Activated CD4-positive, alpha-beta T cell treated with anti-CD3 and anti-CD28 coated beads for 36 hours (primary cell): ENCODE measurements around the gene TOR4A. TPM values are rescaled to one million over a fixed set of nuclear protein-coding genes. Genes with fewer than 3 reads are reported as not detected.
A peak's percentile ranks its signal among the peaks of the same experiment; 100 is the strongest.

Experiments used
- ATAC-seq: fragments of 200-7000 bp; cut with Tn5 transposase; one replicate; pipeline ENCODE4 v1.10.0; 2021; ENCODE audit warnings: mild to moderate bottlenecking, moderate library complexity
- CTCF ChIA-PET: fragments of 350-600 bp; sonication (Branson Sonifier 250); formaldehyde crosslinking; loops from one replicate; lab custom pipeline; 2021; ENCODE audit warnings: antibody characterized with exemption; lab: Charles Lee
- POLR2A ChIA-PET: fragments of 350-600 bp; sonication (Branson Sonifier 250); formaldehyde crosslinking; loops from one replicate; lab custom pipeline; 2021; ENCODE audit warnings: antibody characterized with exemption, inconsistent platforms; lab: Charles Lee
- DNase-seq: peaks from one replicate; pipeline ENCODE4 v3.0.0-alpha.2; 2020
- H3K27ac Mint-ChIP-seq: one replicate; pipeline ENCODE4 v1.8.0; 2021; ENCODE audit warnings: mixed read lengths
- H3K27me3 Mint-ChIP-seq: one replicate; pipeline ENCODE4 v1.8.0; 2021; ENCODE audit warnings: mixed read lengths
- H3K36me3 Mint-ChIP-seq: one replicate; pipeline ENCODE4 v1.8.0; 2021; ENCODE audit warnings: low read depth, mixed read lengths
- H3K4me1 Mint-ChIP-seq: one replicate; pipeline ENCODE4 v1.8.0; 2021; ENCODE audit warnings: mixed read lengths
- H3K4me3 Mint-ChIP-seq: one replicate; pipeline ENCODE4 v1.8.0; 2021; ENCODE audit warnings: mild to moderate bottlenecking, moderate library complexity, mixed read lengths
- H3K9me3 Mint-ChIP-seq: one replicate; pipeline ENCODE4 v1.8.0; 2021; ENCODE audit warnings: low read depth, mixed read lengths
- intact Hi-C, 2 experiments: fragments of 100-400 bp; cut with DNase I in 1 of 2; cut with micrococcal nuclease in 1 of 2; formaldehyde crosslinking; loops; one replicate each; pipeline versions ENCODE4 v1.14.2 to v1.15.1; 2022 to 2024; cut with DNase I, micrococcal nuclease
- total RNA-seq, 2 experiments: library from RNA; stranded (reverse); gene quantifications; one replicate each; pipeline ENCODE4 v1.2.3, GENCODE V29; 2021

TOR4A gene
- total RNA-seq, 2 experiments from 2014 or later, result 2.6 to 3.4 TPM

DNA sequence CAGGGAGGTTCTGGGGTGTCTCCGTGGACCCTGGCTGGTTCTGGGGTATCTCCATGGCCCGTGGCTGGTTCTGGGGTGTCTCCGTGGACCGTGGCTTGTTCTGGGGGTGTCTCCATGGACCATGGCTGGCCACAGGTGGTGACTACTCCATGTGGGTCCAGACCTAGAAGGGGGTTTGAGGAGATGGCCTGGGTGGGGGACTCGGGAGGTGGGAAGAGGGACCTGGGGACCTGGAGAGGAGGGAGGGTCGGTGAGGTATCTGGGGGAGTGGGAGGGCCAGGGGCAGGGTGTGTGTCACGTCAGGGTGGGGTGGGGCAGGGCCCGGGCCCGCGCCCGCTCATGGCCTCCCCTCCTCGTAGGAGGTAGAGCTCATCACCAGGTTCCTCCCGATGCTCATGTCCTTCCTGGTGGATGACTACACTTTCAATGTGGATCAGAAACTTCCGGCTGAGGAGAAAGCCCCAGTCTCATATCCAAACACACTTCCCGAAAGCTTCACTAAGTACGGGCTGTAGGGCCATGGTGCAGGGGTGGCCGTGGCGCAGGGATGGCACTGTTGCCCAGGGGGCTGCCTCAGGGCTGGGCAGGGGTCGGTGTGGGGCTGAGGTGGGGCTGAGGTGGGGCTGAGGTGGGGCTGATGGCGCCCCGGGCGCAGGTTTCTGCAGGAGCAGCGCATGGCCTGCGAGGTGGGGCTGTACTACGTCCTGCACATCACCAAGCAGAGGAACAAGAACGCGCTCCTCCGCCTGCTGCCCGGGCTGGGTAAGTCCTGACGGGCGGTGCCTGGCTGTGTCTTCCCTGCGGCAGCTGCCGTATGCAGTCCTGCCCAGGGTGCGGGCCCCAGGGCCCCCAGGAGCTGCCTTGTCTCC lies 10.7 kb upstream of the TOR4A start:
- Mint-ChIP-seq H3K36me3 (peaks cover 38% of the 10 kb centered on the region), H3K27me3 (no peaks in the 10 kb centered on the region), H3K27ac (no peak overlapping the region), H3K4me3 (no peak overlapping the region), H3K9me3 (no peaks in the 10 kb centered on the region), H3K4me1 (peaks cover 8% of the 10 kb centered on the region)
- DNase-seq (no peak), ATAC-seq (no peak)
- POLR2A ChIA-PET, result no interaction called here
- intact Hi-C loops, result no loop called here
- CTCF ChIA-PET, result interaction anchor here (0.6 to 1.4 kb wide), 2 partner anchors 11 to 48 kb away, joined by 4 read pairs; no protein-coding TSS in a partner anchor

GRCh38 chr9:137267933-137268355 lies 9.6 kb upstream of the TOR4A start:
- Mint-ChIP-seq H3K36me3 (peaks cover 35% of the 10 kb centered on the region), H3K27ac (no peak overlapping the region), H3K27me3 (no peaks in the 10 kb centered on the region), H3K9me3 (no peaks in the 10 kb centered on the region), H3K4me3 (no peak overlapping the region), H3K4me1 (peaks cover 8% of the 10 kb centered on the region)
- intact Hi-C loops, result no loop called here
- DNase-seq, result no peak
- POLR2A ChIA-PET, result no interaction called here
- no peak for ATAC-seq
- CTCF ChIA-PET, result no interaction called here

DNA sequence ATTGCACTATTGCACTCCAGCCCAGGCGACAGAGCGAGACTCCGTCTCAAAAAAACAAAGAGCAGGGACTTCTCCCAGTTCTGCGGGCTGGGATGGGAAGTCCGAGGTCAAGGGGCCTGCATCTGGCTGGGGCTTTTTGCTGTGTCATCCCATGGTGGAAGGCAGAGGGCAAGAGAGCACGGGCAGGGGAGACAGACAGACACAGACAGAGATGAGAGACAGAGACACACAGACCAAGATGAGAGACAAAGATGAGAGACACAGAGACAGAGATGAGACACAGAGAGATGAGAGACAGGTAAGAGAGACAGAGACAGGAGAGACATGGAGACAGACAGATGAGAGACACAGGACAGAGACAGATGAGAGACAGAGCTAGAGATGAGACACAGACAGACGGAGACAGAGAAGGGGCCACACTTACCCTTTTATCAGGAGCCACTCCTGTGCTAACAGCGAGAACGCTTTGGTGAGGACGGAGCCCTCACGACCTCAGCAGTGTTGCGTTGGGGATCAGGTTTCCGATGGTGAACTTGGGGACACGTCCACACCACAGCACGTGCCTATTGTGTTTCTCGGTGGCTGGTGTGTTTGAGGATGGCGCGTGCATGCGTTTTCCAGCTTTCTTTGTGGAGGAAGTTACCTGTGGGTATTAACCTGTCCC lies 8.9 kb upstream of the TOR4A start:
- intact Hi-C loops, result no loop called here

DNA sequence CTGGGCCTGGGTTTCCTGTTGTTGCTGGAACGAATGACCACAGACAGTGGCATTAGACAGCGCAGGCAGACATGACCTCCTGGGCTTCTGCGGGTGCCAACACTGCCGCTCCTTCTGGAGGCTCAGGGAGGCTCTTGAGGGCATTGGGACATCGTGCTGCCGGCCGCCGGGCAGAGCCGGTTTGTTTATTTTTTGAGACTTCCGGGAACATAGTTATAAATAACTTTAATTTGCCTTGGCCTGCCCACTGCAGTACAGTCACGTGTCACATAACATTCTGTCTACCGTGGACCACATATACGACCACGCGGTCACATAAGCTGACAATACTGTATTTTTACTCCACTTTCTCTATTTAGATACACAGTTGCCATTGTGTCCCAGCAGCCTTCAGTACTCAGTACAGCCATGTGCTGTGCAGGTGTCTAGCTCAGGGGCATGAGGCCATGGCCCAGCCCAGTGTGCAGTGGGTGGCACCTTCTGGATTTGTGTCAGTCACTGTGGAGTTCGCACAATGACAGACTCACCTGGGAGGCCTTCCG lies 8.2 kb upstream of the TOR4A start:
- no peak overlapping the region for H3K27ac Mint-ChIP-seq
- H3K9me3 Mint-ChIP-seq, result no peaks in the 10 kb centered on the region
- peaks cover 8% of the 10 kb centered on the region for H3K4me1 Mint-ChIP-seq
- intact Hi-C loops, result no loop called here
- H3K4me3 Mint-ChIP-seq, result no peak overlapping the region
- no peaks in the 10 kb centered on the region for H3K27me3 Mint-ChIP-seq
- no peak for DNase-seq
- ChIA-PET CTCF (interaction anchor here (0.7 to 0.8 kb wide), 2 partner anchors 13 to 163 kb away, joined by 3 read pairs; no protein-coding TSS in a partner anchor), POLR2A (no interaction called here)
- peaks cover 35% of the 10 kb centered on the region for H3K36me3 Mint-ChIP-seq
- no peak for ATAC-seq

More for the DNA sequence above, 8.9 kb upstream of the TOR4A start:
- CTCF ChIA-PET, result interaction anchor here (0.8 kb wide), 1 partner anchor 14 kb away, joined by 3 read pairs; no protein-coding TSS in a partner anchor
- ATAC-seq, result no peak
- Mint-ChIP-seq H3K9me3 (no peaks in the 10 kb centered on the region), H3K27me3 (no peaks in the 10 kb centered on the region), H3K36me3 (peaks cover 35% of the 10 kb centered on the region), H3K4me1 (peaks cover 8% of the 10 kb centered on the region), H3K27ac (no peak overlapping the region), H3K4me3 (no peak overlapping the region)
- POLR2A ChIA-PET, result no interaction called here
- DNase-seq, result no peak

- Mint-ChIP-seq H3K27ac (no peak overlapping the region), H3K4me3 (no peak overlapping the region), H3K4me1 (peaks cover 8% of the 10 kb centered on the region), H3K27me3 (no peaks in the 10 kb centered on the region), H3K9me3 (no peaks in the 10 kb centered on the region), H3K36me3 (peaks cover 33% of the 10 kb centered on the region)
- ATAC-seq (peak; percentile 38), DNase-seq (peak; percentile 54)
- POLR2A ChIA-PET, result no interaction called here
- CTCF ChIA-PET, result no interaction called here
- intact Hi-C loops, result no loop called here
These were observed 6.4 kb upstream of the TOR4A start for GRCh38 chr9:137270929-137271695.

GRCh38 chr9:137271696-137272076 lies 5.8 kb upstream of the TOR4A start:
- ATAC-seq, result no peak
- H3K27ac Mint-ChIP-seq, result no peak overlapping the region
- no peak overlapping the region for H3K4me3 Mint-ChIP-seq

DNA sequence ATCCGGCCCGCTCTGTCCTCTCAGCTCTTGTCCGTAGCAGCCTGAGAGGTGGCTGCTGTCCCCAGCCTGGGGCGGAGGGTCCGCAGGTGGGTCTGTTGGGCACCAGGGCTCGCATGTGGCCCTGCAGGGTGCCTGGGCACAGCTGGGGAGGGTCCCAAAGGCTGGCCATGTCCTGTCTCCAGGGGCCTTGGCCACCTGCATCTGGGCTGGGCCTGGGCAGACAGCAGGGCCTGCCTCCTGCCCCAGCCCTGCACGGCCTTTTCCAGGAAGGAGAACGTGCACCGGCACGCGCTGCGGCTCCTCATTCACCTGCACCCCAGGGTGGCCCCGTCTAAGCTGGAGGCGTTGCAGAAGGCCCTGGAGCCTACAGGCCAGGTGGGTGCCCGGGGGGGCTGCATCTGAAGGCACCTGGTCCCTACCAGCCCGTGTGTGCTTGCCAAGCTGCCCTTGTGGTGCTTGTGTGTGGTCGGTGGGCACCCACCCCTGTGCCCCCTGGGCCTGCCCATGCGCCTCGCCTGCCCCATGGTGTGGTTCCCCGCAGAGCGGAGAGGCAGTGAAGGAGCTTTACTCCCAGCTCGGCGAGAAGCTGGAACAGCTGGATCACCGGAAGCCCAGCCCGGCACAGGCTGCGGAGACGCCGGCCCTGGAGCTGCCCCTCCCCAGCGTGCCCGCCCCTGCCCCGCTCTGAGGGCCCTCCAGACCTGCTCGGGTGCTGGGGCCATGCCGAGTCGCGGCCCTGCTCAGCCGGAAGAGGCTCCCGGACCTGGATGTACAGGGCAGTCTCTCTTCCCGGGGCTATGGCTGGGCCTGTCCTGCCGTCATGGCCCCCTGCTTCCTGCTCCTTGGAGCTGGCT lies 5.1 kb upstream of the TOR4A start:
- no peak for DNase-seq
- intact Hi-C loops, result no loop called here
- Mint-ChIP-seq H3K36me3 (peaks cover 28% of the 10 kb centered on the region), H3K4me3 (no peak overlapping the region), H3K4me1 (peaks cover 14% of the 10 kb centered on the region), H3K27ac (no peak overlapping the region), H3K27me3 (no peaks in the 10 kb centered on the region), H3K9me3 (no peaks in the 10 kb centered on the region)
- CTCF ChIA-PET, result no interaction called here
- no peak for ATAC-seq
- POLR2A ChIA-PET, result no interaction called here

More at GRCh38 chr9:137271696-137272076, 5.8 kb upstream of the TOR4A start:
- DNase-seq, result no peak
- Mint-ChIP-seq H3K4me1 (peaks cover 9% of the 10 kb centered on the region), H3K27me3 (no peaks in the 10 kb centered on the region), H3K9me3 (no peaks in the 10 kb centered on the region), H3K36me3 (peaks cover 33% of the 10 kb centered on the region)
- ChIA-PET POLR2A (no interaction called here), CTCF (no interaction called here)
- intact Hi-C loops, result no loop called here

GRCh38 chr9:137273095-137273490 lies 4.4 kb upstream of the TOR4A start:
- ATAC-seq, result no peak
- ChIA-PET POLR2A (no interaction called here), CTCF (no interaction called here)
- Mint-ChIP-seq H3K9me3 (no peaks in the 10 kb centered on the region), H3K27ac (no peak overlapping the region), H3K36me3 (peaks cover 24% of the 10 kb centered on the region), H3K4me3 (no peak overlapping the region), H3K27me3 (no peaks in the 10 kb centered on the region), H3K4me1 (peaks cover 15% of the 10 kb centered on the region)
- intact Hi-C loops, result no loop called here
- DNase-seq, result no peak

GRCh38 chr9:137273611-137274320 lies 3.8 kb upstream of the TOR4A start:
- CTCF ChIA-PET, result interaction anchor here (1.0 kb wide), 1 partner anchor 37 kb away, joined by 4 read pairs; no protein-coding TSS in a partner anchor
- Mint-ChIP-seq H3K4me1 (peaks cover 15% of the 10 kb centered on the region), H3K4me3 (no peak overlapping the region), H3K27ac (no peak overlapping the region), H3K9me3 (no peaks in the 10 kb centered on the region), H3K36me3 (peaks cover 19% of the 10 kb centered on the region), H3K27me3 (no peaks in the 10 kb centered on the region)
- no peak for DNase-seq
- POLR2A ChIA-PET, result no interaction called here
- ATAC-seq, result no peak
- intact Hi-C loops, result no loop called here

DNA sequence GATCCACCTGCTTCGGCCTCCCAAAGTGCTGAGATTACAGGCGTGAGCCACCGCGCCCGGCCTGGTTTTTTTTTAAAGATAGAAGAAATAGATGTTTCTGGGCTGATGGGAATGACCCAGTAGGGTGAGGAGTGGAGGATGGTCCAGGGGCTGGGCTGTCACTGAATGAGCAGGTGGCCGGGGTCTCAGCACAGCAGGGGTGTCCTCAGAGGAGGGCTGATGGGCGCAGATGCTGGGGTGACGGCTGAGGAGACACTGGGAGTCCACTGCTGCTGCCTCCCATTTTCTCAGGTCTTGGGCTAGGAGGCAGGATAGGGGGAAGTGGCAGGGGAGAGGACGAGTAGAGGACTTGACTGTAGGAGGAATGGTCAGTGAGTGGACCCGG lies 2.3 kb upstream of the TOR4A start:
- intact Hi-C loops, result no loop called here
- DNase-seq (no peak), ATAC-seq (no peak)
- Mint-ChIP-seq H3K9me3 (no peaks in the 10 kb centered on the region), H3K27me3 (no peaks in the 10 kb centered on the region), H3K4me1 (peaks cover 15% of the 10 kb centered on the region), H3K36me3 (peaks cover 8% of the 10 kb centered on the region), H3K4me3 (no peak overlapping the region), H3K27ac (no peak overlapping the region)
- ChIA-PET POLR2A (no interaction called here), CTCF (no interaction called here)
